GM21529 (cell line): Measurements from ENCODE around the gene MT1F.
A peak's percentile ranks its signal among the peaks of the same experiment; 100 is the strongest.
"Not testable (repeated sequence)": the region's sequence is repeated elsewhere in the genome, so short reads cannot be mapped to it uniquely, and the experiment has no call there.

ENCODE experiments used
- ATAC-seq: cut with Tn5 transposase; IDR thresholded peaks from one replicate; pipeline ENCODE4 v1.9.1; 2021; ENCODE audit not compliant: unreplicated experiment

The MT1F gene

GRCh38 chr16:56670620-56670934 lies 12.8 kb downstream of the MT1F start:
- ATAC-seq, result no peak

GRCh38 chr16:56671691-56672090 lies 13.9 kb downstream of the MT1F start:
- ATAC-seq, result not testable (repeated sequence)

GRCh38 chr16:56672171-56672570 lies 14.4 kb downstream of the MT1F start:
- ATAC-seq, result not testable (repeated sequence)

GRCh38 chr16:56672761-56673536 lies 15.2 kb downstream of the MT1F start:
- no peak for ATAC-seq

- ATAC-seq, result no peak
Observed at GRCh38 chr16:56673921-56674320, 16.2 kb downstream of the MT1F start.

- ATAC-seq, result not testable (repeated sequence)
Observed at GRCh38 chr16:56674570-56674969, 16.8 kb downstream of the MT1F start.

GRCh38 chr16:56675685-56676210 lies 18.0 kb downstream of the MT1F start:
- no peak for ATAC-seq

- ATAC-seq, result no peak
Observed at GRCh38 chr16:56677474-56677873, 19.7 kb downstream of the MT1F start.

- ATAC-seq, result no peak
Observed at GRCh38 chr16:56679078-56679730, 21.4 kb downstream of the MT1F start.

- no peak for ATAC-seq
Observed at GRCh38 chr16:56679818-56680217, 22.1 kb downstream of the MT1F start.

GRCh38 chr16:56681939-56682702 lies 24.4 kb downstream of the MT1F start, which contains the start of gene MT1X:
TSS of gene MT1X (plus strand) at chr16:56682470. CDS start at chr16:56682541, 71 bp downstream.
- peak; percentile 96 for ATAC-seq

- no peak for ATAC-seq
Observed at GRCh38 chr16:56682703-56683397, 25.1 kb downstream of the MT1F start.

- ATAC-seq, result no peak
Observed at GRCh38 chr16:56683424-56684172, 25.8 kb downstream of the MT1F start.

GRCh38 chr16:56684256-56684925 lies 26.6 kb downstream of the MT1F start:
- ATAC-seq, result no peak

- ATAC-seq, result no peak
Observed at GRCh38 chr16:56684926-56685590, 27.3 kb downstream of the MT1F start.

GRCh38 chr16:56686758-56687157 lies 29.0 kb downstream of the MT1F start:
- ATAC-seq, result no peak

GRCh38 chr16:56688762-56689161 lies 31.0 kb downstream of the MT1F start:
- ATAC-seq, result no peak

- ATAC-seq, result no peak
Observed at GRCh38 chr16:56689171-56689570, 31.4 kb downstream of the MT1F start.
